ENCODE data around the gene KCNQ1. TPM values are rescaled to one million over a fixed set of nuclear protein-coding genes. Genes with fewer than 3 reads are reported as not detected.

The KCNQ1 gene
- total and polyA plus RNA-seq, 2 of the 13 experiments (the other 11 are each of a cell fraction or from before 2014, with no cell fraction given), result 0.02 to 0.08 TPM

GRCh38 chr11:2839395-2839943 lies 394.7 kb downstream of the KCNQ1 start (continued):
- TF ChIP-seq, protein P1, sequence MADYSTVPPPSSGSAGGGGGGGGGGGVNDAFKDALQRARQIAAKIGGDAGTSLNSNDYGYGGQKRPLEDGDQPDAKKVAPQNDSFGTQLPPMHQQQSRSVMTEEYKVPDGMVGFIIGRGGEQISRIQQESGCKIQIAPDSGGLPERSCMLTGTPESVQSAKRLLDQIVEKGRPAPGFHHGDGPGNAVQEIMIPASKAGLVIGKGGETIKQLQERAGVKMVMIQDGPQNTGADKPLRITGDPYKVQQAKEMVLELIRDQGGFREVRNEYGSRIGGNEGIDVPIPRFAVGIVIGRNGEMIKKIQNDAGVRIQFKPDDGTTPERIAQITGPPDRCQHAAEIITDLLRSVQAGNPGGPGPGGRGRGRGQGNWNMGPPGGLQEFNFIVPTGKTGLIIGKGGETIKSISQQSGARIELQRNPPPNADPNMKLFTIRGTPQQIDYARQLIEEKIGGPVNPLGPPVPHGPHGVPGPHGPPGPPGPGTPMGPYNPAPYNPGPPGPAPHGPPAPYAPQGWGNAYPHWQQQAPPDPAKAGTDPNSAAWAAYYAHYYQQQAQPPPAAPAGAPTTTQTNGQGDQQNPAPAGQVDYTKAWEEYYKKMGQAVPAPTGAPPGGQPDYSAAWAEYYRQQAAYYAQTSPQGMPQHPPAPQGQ (CRISPR knock-in tag; IDR thresholded peaks at IDR 0.05; ENCODE audit: borderline replicate concordance), result no peak
- TF ChIP-seq NRL (CRISPR knock-in tag; IDR thresholded peaks at IDR 0.05; ENCODE audit: borderline replicate concordance) (peak; percentile 59; the same call in 1 of the 2 replicates), NFKB2 (CRISPR knock-in tag; IDR thresholded peaks at IDR 0.05; ENCODE audit: borderline replicate concordance) (0 out of 2 replicates have a peak, but pooled peaks have one; percentile 39), ZIK1 (CRISPR knock-in tag; IDR thresholded peaks at IDR 0.05; ENCODE audit: borderline replicate concordance, low read depth) (no peak), IKZF5 (CRISPR knock-in tag; IDR thresholded peaks at IDR 0.05) (peak; percentile 65), KDM1A (CRISPR knock-in tag; IDR thresholded peaks at IDR 0.05) (no peak)

GRCh38 chr11:2841411-2842190 lies 396.8 kb downstream of the KCNQ1 start:
- peaks cover 8 to 88% of the 10 kb centered on the region in 2 experiments for H3K27me3 ChIP-seq (ENCODE audit: control insufficient read depth in 1 of 2, insufficient read depth in 2 of 2, low read length in 2 of 2)
- BruUV-seq (replicated peaks), result no TSS peak
- no peak overlapping the region for H3K4me2 ChIP-seq (ENCODE audit: low read depth, low read length)
- ATAC-seq (no peak), FAIRE-seq (no peak), DNase-seq (ENCODE audit: low spot score) (no peak)
- ChIA-PET POLR2A (no interaction called here), CTCF (ENCODE audit: low intra/inter-chr PET ratio, low total read pairs) (no interaction called here)
- no peaks in the 10 kb centered on the region for H3K79me2 ChIP-seq (ENCODE audit: insufficient read depth, low read length)
- no peak overlapping the region for H3K27ac ChIP-seq (ENCODE audit: extremely low read length, insufficient read depth, low read length)
- intact Hi-C loops (cut with micrococcal nuclease; ENCODE audit: unreplicated experiment), result no loop called here
- no peak overlapping the region for H3K9ac ChIP-seq (ENCODE audit: insufficient read depth, low read depth, low read length)
- H3K4me3 ChIP-seq (replicated peaks in 1 of 3; ENCODE audit: insufficient read depth in 1 of 3, low read depth in 2 of 3, low read length in 3 of 3), result no peak overlapping the region
- no peak overlapping the region for H2AFZ ChIP-seq (ENCODE audit: low read length)
- peaks cover 44% of the 10 kb centered on the region for H3K4me1 ChIP-seq (ENCODE audit: insufficient read depth, low read length)
- 71% methylated on average over 8 of the region's 26 CpGs for WGBS (ENCODE audit: low lambda C conversion rate)
- H3K9me3 ChIP-seq (ENCODE audit: low read length), result no peaks in the 10 kb centered on the region
- peaks cover 7% of the 10 kb centered on the region; the same call in 1 of the 2 replicates for H4K20me1 ChIP-seq (ENCODE audit: insufficient read depth, low read length)
- in situ Hi-C loops (cut with HindIII; ENCODE audit: extremely low pct_ligation_motif_present, low pct_unique_long_range_greater_than_20kb), result no loop called here
- H3K36me3 ChIP-seq (replicated peaks in 1 of 2; ENCODE audit: control insufficient read depth in 1 of 2, insufficient read depth in 2 of 2, low read length in 2 of 2), result no peaks in the 10 kb centered on the region
- TF ChIP-seq, protein P2, sequence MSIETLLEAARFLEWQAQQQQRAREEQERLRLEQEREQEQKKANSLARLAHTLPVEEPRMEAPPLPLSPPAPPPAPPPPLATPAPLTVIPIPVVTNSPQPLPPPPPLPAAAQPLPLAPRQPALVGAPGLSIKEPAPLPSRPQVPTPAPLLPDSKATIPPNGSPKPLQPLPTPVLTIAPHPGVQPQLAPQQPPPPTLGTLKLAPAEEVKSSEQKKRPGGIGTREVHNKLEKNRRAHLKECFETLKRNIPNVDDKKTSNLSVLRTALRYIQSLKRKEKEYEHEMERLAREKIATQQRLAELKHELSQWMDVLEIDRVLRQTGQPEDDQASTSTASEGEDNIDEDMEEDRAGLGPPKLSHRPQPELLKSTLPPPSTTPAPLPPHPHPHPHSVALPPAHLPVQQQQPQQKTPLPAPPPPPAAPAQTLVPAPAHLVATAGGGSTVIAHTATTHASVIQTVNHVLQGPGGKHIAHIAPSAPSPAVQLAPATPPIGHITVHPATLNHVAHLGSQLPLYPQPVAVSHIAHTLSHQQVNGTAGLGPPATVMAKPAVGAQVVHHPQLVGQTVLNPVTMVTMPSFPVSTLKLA (IDR thresholded peaks at IDR 0.05), result peak; percentile 48; the same call in 1 of the 2 replicates

Measured in HepG2 (cell line).